ENCODE results near the gene PTGES2.

Gene PTGES2

DNA sequence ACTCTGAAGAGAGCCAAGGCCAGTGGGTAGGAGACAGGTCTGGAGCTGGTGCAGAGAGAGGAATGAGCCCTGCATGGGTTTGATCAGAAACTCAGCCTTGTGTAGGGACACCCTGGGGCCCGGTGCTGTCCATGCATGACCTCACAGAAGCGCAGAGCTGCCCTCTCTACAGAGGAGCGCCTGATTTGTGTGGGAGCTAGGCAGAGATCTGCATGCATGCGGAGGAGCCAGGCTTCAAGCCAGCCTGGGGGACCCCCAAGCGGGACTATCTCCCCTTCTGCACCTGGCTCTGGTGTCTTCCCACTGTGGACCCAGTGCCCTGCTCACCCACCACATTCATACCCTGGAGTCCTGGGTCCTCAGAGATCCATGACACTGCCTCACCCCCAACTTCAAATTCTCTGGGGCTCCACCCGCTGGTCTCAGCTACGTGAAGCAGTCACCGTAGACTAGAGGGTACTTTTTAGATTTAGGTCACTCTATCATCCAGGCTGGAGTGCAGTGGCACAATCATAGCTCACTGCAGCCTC lies 19.1 kb upstream of the PTGES2 start:
- H3K9me3 ChIP-seq (ENCODE audit: control insufficient read depth, low read length): no peaks in the 10 kb centered on the region
- H3K27ac ChIP-seq (ENCODE audit: insufficient read depth, low read length, poor library complexity, severe bottlenecking): no peak overlapping the region
- H3K4me1 ChIP-seq (ENCODE audit: control insufficient read depth, insufficient read depth, low read length, poor library complexity, severe bottlenecking): peaks cover 7% of the 10 kb centered on the region
- H3K36me3 ChIP-seq (ENCODE audit: control insufficient read depth, insufficient read depth, low read length): no peaks in the 10 kb centered on the region
- H3K4me3 ChIP-seq (ENCODE audit: insufficient read depth, low read depth, low read length, poor library complexity, severe bottlenecking): no peak overlapping the region
- no peaks in the 10 kb centered on the region for H3K27me3 ChIP-seq (replicated peaks; ENCODE audit: control insufficient read depth, insufficient read depth, low read length, poor library complexity, severe bottlenecking)
- no peak for DNase-seq

DNA sequence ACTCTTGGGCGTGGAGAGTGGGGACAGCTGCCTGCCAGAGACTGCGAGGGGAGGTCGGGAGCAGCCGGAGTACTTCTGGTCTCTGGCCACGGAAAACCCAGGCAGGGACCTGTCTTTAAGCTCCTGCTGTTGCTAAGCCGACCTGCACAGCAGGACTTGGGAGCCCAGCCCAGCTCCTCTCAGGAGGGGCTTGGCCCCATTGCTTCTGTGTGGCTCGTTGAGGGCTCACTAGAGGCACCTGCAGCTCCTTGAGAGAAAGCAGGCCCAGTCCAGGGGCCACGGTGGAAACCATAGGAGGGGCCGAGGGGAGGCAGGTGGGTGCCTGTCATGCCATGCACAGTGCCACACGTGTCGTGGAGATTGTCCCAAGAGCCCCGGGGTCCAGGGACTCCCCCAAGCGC lies 18.4 kb upstream of the PTGES2 start:
- no peak overlapping the region for H3K4me3 ChIP-seq (ENCODE audit: insufficient read depth, low read depth, low read length, poor library complexity, severe bottlenecking)
- no peak overlapping the region for H3K27ac ChIP-seq (ENCODE audit: insufficient read depth, low read length, poor library complexity, severe bottlenecking)
- no peak for DNase-seq
- peaks cover 8% of the 10 kb centered on the region for H3K4me1 ChIP-seq (ENCODE audit: control insufficient read depth, insufficient read depth, low read length, poor library complexity, severe bottlenecking)
- no peaks in the 10 kb centered on the region for H3K36me3 ChIP-seq (ENCODE audit: control insufficient read depth, insufficient read depth, low read length)
- H3K9me3 ChIP-seq (ENCODE audit: control insufficient read depth, low read length): no peaks in the 10 kb centered on the region
- no peaks in the 10 kb centered on the region for H3K27me3 ChIP-seq (replicated peaks; ENCODE audit: control insufficient read depth, insufficient read depth, low read length, poor library complexity, severe bottlenecking)

DNA sequence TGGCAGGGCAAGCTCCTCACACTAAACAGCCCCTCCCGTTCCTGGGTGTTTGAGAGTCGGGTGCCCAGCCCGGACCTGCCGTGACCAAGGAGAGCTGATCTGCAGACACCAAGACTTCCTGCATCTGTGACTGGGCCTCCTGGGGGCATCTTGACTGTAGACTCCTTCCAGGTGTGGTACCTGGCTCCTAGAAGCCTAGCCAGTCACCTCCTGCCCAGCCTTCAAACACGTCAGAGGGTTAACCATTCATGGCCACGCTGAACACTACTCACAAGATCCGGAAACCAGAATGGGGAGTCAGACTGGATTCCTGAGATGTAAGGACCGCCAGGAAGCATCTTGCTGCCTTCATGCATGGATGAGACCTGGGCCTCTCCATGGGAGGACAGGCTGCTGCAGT lies 18.0 kb upstream of the PTGES2 start:
- H3K27ac ChIP-seq (ENCODE audit: insufficient read depth, low read length, poor library complexity, severe bottlenecking): no peak overlapping the region

DNA sequence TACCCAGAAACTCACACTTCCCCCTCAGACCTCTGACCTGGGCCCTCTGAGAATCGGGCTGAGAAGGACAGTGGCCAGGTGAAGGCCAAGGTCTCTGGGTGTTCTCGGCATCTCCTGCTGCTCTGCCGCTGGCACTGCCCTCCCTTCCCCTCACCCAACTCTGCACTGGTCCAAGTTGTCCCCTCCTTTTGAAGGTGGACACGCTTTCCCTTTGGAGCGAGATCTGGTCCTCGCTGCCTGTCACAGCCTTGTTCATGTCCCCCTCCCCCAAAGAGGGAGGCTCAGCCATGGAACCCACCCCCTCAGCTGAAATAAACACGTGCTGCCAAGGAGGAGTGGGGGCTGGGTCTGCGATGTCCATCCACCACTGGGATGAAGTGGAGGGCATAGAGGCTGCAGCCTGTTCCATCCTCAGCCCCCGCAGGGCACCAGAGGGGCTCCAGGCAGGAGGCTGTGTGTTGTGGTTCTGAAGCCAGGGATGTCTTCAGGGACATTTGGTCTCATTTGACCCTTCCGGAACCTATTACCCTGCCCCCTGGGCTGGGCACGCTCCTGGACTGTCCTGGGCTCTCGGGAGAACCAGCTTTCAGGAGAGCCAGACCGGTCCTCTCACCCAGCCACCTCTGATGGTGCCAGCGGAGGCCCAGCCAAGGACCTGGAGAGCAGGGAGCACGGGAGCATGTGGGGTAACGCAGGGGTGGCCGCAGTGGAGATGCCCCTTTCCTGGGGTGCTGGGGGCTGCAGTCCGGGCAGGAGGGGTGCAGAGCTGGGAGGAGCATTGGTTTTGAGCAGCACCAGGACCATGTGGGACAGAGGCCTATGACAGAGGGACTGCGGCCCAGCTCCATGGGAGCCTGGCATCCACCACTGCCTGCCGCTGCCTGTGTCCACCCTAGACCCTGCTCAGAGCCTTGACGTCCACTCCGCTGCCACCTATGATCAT lies 17.0 kb upstream of the PTGES2 start:
- Histone ChIP-seq H3K27me3 (replicated peaks; ENCODE audit: control insufficient read depth, insufficient read depth, low read length, poor library complexity, severe bottlenecking) (no peaks in the 10 kb centered on the region), H3K4me1 (ENCODE audit: control insufficient read depth, insufficient read depth, low read length, poor library complexity, severe bottlenecking) (peaks cover 8% of the 10 kb centered on the region), H3K27ac (ENCODE audit: insufficient read depth, low read length, poor library complexity, severe bottlenecking) (no peak overlapping the region), H3K9me3 (ENCODE audit: control insufficient read depth, low read length) (no peaks in the 10 kb centered on the region), H3K4me3 (ENCODE audit: insufficient read depth, low read depth, low read length, poor library complexity, severe bottlenecking) (no peak overlapping the region), H3K36me3 (ENCODE audit: control insufficient read depth, insufficient read depth, low read length) (no peaks in the 10 kb centered on the region)
- DNase-seq: no peak

More for the DNA sequence above, 18.0 kb upstream of the PTGES2 start:
- Histone ChIP-seq H3K36me3 (ENCODE audit: control insufficient read depth, insufficient read depth, low read length) (no peaks in the 10 kb centered on the region), H3K27me3 (replicated peaks; ENCODE audit: control insufficient read depth, insufficient read depth, low read length, poor library complexity, severe bottlenecking) (no peaks in the 10 kb centered on the region), H3K9me3 (ENCODE audit: control insufficient read depth, low read length) (no peaks in the 10 kb centered on the region), H3K4me1 (ENCODE audit: control insufficient read depth, insufficient read depth, low read length, poor library complexity, severe bottlenecking) (peaks cover 8% of the 10 kb centered on the region), H3K4me3 (ENCODE audit: insufficient read depth, low read depth, low read length, poor library complexity, severe bottlenecking) (no peak overlapping the region)
- DNase-seq: no peak

DNA sequence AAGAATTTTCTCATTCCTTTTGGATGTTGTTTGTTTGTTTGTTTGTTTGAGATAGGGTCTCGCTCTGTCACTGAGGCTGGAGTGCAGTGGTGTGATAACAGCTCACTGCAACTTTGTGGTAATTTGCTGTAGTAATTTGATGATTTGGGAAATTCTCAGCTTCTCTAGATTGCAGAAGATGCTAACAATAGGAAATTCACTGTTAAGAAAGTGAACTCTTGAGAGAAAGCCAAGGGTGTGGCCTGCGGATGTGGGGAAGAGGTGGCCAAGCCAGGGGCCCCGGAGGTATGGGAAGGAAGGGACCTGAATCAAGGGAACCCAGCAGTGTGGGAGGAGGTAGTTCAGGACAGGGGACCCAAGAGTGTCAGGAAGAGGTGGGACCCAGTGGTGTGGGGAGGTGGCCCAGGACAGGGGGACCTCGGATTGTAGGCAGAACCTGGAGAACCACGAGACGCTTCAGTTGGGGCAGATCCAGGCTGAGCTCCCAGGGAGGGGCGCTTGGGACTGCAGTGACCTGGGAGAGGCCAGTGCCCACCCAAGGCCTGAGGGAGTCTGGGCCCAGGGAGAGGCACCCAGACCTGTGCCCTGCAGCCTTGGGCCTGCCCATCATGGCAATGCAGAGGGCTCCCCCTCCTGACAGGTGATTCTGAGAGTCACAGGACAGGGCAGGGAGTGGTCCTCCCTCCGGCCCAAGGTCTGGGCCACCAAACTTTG lies 16.2 kb upstream of the PTGES2 start:
- Histone ChIP-seq H3K27me3 (replicated peaks; ENCODE audit: control insufficient read depth, insufficient read depth, low read length, poor library complexity, severe bottlenecking) (no peaks in the 10 kb centered on the region), H3K27ac (ENCODE audit: insufficient read depth, low read length, poor library complexity, severe bottlenecking) (no peak overlapping the region), H3K36me3 (ENCODE audit: control insufficient read depth, insufficient read depth, low read length) (no peaks in the 10 kb centered on the region), H3K4me3 (ENCODE audit: insufficient read depth, low read depth, low read length, poor library complexity, severe bottlenecking) (no peak overlapping the region), H3K4me1 (ENCODE audit: control insufficient read depth, insufficient read depth, low read length, poor library complexity, severe bottlenecking) (peaks cover 8% of the 10 kb centered on the region), H3K9me3 (ENCODE audit: control insufficient read depth, low read length) (no peaks in the 10 kb centered on the region)
- DNase-seq: no peak

DNA sequence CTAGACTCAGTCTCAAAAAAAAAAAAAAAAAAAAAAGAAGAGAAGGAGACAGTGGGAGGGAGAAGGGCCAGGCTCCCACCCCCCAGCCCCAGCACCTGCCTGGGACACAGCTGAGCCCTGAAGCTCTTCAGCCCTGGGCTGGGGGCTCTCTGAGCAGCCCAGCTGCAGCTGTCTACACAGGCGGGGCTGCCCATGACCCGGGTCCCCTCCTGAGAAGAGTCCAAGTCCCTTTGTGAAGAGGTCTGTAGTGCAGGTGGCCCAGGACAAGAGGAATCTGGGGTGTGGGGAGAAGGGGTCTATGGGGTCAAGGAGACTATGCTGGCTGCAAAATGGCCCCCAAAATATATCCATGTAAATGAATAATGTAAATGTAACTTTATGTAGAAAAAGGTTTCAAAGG lies 15.1 kb upstream of the PTGES2 start:
- no peaks in the 10 kb centered on the region for H3K36me3 ChIP-seq (ENCODE audit: control insufficient read depth, insufficient read depth, low read length)
- DNase-seq: no peak
- H3K4me1 ChIP-seq (ENCODE audit: control insufficient read depth, insufficient read depth, low read length, poor library complexity, severe bottlenecking): peaks cover 8% of the 10 kb centered on the region
- H3K4me3 ChIP-seq (ENCODE audit: insufficient read depth, low read depth, low read length, poor library complexity, severe bottlenecking): no peak overlapping the region
- no peaks in the 10 kb centered on the region for H3K9me3 ChIP-seq (ENCODE audit: control insufficient read depth, low read length)
- no peak overlapping the region for H3K27ac ChIP-seq (ENCODE audit: insufficient read depth, low read length, poor library complexity, severe bottlenecking)
- no peaks in the 10 kb centered on the region for H3K27me3 ChIP-seq (replicated peaks; ENCODE audit: control insufficient read depth, insufficient read depth, low read length, poor library complexity, severe bottlenecking)

DNA sequence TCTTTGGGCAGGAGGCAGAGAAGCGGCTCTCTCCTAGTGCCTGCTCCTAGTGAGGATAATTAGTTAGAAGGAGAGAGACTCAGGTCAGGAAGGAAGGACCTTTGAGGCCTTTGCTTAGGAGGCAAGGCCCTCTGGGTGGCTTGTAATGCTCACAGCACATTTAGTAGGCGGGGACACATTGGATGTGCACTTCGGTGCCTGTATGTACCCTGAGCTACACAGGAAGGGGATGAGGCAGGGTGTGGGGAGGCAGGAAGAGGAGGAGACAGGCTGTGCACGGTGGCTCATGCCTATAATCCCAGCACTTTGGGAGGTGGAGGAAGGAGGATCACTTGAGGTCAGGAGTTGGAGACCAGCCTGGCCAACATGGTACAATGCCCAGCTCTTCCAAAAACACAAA lies 14.5 kb upstream of the PTGES2 start:
- Histone ChIP-seq H3K36me3 (ENCODE audit: control insufficient read depth, insufficient read depth, low read length) (no peaks in the 10 kb centered on the region), H3K27me3 (replicated peaks; ENCODE audit: control insufficient read depth, insufficient read depth, low read length, poor library complexity, severe bottlenecking) (no peaks in the 10 kb centered on the region), H3K9me3 (ENCODE audit: control insufficient read depth, low read length) (no peaks in the 10 kb centered on the region), H3K4me3 (ENCODE audit: insufficient read depth, low read depth, low read length, poor library complexity, severe bottlenecking) (no peak overlapping the region), H3K27ac (ENCODE audit: insufficient read depth, low read length, poor library complexity, severe bottlenecking) (no peak overlapping the region), H3K4me1 (ENCODE audit: control insufficient read depth, insufficient read depth, low read length, poor library complexity, severe bottlenecking) (peaks cover 8% of the 10 kb centered on the region)
- DNase-seq: no peak

DNA sequence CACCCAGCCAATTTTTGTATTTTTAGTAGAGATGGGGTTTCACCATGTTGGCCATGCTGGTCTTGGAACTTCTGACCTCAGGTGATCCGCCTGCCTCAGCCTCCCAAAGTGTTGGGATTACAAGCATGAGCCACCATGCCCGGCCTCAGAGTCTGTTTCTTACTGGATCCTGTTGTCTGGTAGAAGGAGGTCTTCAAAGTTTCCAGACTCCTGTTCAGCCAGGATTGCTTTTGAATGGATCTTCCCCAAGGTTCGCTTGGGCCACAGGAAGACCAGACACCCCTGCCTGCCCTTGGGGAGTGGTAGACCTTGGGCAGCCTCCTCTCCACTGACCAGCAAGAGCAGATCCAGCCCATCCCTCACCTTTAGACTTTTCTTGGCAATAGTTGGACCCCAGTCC lies 14.1 kb upstream of the PTGES2 start:
- Histone ChIP-seq H3K27me3 (replicated peaks; ENCODE audit: control insufficient read depth, insufficient read depth, low read length, poor library complexity, severe bottlenecking) (no peaks in the 10 kb centered on the region), H3K9me3 (ENCODE audit: control insufficient read depth, low read length) (no peaks in the 10 kb centered on the region), H3K4me1 (ENCODE audit: control insufficient read depth, insufficient read depth, low read length, poor library complexity, severe bottlenecking) (peaks cover 8% of the 10 kb centered on the region), H3K4me3 (ENCODE audit: insufficient read depth, low read depth, low read length, poor library complexity, severe bottlenecking) (no peak overlapping the region), H3K27ac (ENCODE audit: insufficient read depth, low read length, poor library complexity, severe bottlenecking) (no peak overlapping the region), H3K36me3 (ENCODE audit: control insufficient read depth, insufficient read depth, low read length) (no peaks in the 10 kb centered on the region)
- no peak for DNase-seq

DNA sequence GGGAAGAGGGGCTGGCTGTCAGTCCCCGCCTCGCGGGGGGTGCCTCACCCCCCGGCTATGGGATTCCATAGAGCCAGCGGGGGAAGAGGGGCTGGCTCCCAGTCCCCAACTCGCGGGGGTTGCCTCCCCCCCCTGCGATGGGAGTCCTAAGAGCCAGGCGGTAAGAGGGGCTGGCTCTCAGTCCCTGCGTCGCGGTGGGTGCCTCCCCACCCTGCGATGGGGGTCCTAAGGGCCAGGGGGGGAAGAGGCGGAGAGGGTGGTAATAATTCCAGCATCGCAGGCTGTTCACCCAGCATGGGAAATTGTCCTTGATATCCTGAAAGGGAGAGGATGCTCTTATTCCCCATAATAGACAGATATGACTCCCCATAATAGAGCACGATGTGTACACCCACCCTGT lies 12.1 kb upstream of the PTGES2 start:
- Histone ChIP-seq H3K27me3 (replicated peaks; ENCODE audit: control insufficient read depth, insufficient read depth, low read length, poor library complexity, severe bottlenecking) (no peaks in the 10 kb centered on the region), H3K9me3 (ENCODE audit: control insufficient read depth, low read length) (no peaks in the 10 kb centered on the region), H3K4me1 (ENCODE audit: control insufficient read depth, insufficient read depth, low read length, poor library complexity, severe bottlenecking) (peaks cover 8% of the 10 kb centered on the region), H3K36me3 (ENCODE audit: control insufficient read depth, insufficient read depth, low read length) (no peaks in the 10 kb centered on the region), H3K4me3 (ENCODE audit: insufficient read depth, low read depth, low read length, poor library complexity, severe bottlenecking) (no peak overlapping the region), H3K27ac (ENCODE audit: insufficient read depth, low read length, poor library complexity, severe bottlenecking) (no peak overlapping the region)
- DNase-seq: no peak

DNA sequence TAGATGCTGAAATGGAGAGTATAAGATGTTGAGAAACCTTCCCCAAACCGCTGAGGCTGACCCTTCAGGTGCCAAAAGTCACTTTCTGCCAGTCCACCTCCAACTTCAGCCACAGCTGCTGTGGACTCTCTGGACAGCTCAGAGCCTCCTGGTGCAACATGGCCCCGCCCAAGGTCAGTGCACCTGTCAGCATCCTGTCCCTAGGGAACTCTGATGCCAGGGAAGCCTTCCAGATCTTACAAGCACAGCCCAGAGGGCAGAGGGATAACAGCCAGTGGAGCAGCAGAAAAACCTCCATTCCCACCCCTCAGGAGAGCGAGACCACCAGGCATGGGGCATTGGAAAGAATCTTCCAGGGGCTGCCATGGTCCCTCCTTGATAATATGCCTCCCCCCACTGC lies 10.5 kb upstream of the PTGES2 start:
- Histone ChIP-seq H3K4me1 (ENCODE audit: control insufficient read depth, insufficient read depth, low read length, poor library complexity, severe bottlenecking) (peaks cover 8% of the 10 kb centered on the region), H3K4me3 (ENCODE audit: insufficient read depth, low read depth, low read length, poor library complexity, severe bottlenecking) (no peak overlapping the region), H3K9me3 (ENCODE audit: control insufficient read depth, low read length) (no peaks in the 10 kb centered on the region), H3K27me3 (replicated peaks; ENCODE audit: control insufficient read depth, insufficient read depth, low read length, poor library complexity, severe bottlenecking) (no peaks in the 10 kb centered on the region), H3K27ac (ENCODE audit: insufficient read depth, low read length, poor library complexity, severe bottlenecking) (no peak overlapping the region), H3K36me3 (ENCODE audit: control insufficient read depth, insufficient read depth, low read length) (no peaks in the 10 kb centered on the region)
- no peak for DNase-seq
